ENCODE results near the gene PTPRT. TPM values are rescaled to one million over a fixed set of nuclear protein-coding genes. Genes with fewer than 3 reads are reported as not detected.

PTPRT gene
- total and polyA plus RNA-seq, 2 donors, result 0.09 to 1.9 TPM

DNA sequence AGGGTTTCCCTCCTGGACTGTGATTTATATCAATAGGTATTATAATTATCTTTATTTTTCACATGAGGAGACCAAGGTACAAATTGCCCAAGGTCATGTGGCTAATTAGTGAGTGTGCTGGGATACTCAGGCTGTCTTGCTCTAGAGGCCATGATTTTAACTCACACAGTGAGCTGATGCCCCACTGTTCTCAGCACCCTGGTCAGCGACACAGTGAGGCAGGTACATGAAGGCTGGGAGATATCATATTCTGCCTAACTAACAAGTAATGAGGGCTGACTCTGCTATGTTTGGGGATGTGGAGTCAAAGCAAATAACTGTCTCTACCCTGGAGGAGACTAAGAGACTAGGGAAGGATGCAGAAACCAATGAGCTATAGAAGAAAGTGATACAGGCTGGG is 501.1 kb downstream of the PTPRT start:
- 48% methylated on average over 1 of the region's 1 CpG for WGBS
- Histone ChIP-seq H3K27ac (ENCODE audit: low read depth) (no peak overlapping the region), H3K36me3 (ENCODE audit: insufficient read depth) (no peaks in the 10 kb centered on the region), H3K4me1 (ENCODE audit: insufficient read depth) (no peaks in the 10 kb centered on the region), H3K4me3 (ENCODE audit: low read depth, low read length) (no peak overlapping the region)
- no peak for DNase-seq (ENCODE audit: extremely low spot score)

DNA sequence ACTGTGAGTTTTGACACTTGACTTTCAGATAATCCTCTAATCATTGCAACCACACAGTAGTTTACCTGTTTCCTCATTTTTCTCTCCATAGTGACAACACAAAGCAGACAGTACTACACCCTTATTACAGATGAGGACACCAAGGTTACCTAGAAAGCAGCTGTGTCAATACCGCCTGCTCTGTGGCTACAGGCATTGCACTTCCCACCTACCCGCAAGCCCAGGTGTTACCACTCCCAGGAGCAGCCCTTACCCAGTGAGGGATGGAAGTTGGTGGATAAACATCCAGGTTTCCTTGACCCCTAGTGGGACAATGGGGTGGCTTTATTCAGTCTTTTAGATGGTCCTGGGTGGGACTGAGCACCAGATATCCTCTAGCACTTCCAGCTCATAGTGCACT is 503.6 kb downstream of the PTPRT start:
- WGBS, result 93% methylated on average over 2 of the region's 2 CpGs
- DNase-seq (ENCODE audit: extremely low spot score), result no peak
- H3K4me1 ChIP-seq (ENCODE audit: insufficient read depth), result no peaks in the 10 kb centered on the region
- H3K4me3 ChIP-seq (ENCODE audit: low read depth, low read length), result no peak overlapping the region
- H3K36me3 ChIP-seq (ENCODE audit: insufficient read depth), result no peaks in the 10 kb centered on the region
- H3K27ac ChIP-seq (ENCODE audit: low read depth), result no peak overlapping the region

DNA sequence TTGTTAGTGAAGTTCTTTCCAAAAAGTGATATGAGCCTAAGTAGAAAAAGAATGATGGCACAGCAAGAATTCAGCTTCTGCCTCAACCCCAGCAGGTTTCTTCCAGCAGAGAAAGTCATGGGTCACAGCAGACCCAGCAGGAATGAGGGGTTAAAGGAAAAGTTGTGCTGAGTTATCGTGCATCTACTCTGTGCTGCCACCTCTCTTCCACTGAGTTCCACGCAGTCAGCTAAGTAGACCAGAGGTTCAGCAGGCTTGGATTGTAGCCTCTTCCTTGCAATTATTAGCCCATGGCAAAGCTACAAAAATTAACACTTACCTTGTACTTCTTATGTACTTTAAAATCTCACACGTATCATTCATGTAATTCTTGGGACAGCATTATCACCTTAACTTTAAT is 510.8 kb downstream of the PTPRT start:
- no peaks in the 10 kb centered on the region for H3K36me3 ChIP-seq (ENCODE audit: insufficient read depth)
- no peaks in the 10 kb centered on the region for H3K4me1 ChIP-seq (ENCODE audit: insufficient read depth)
- H3K27ac ChIP-seq (ENCODE audit: low read depth), result no peak overlapping the region
- H3K4me3 ChIP-seq (ENCODE audit: low read depth, low read length), result no peak overlapping the region
- 39% methylated on average over 3 of the region's 3 CpGs for WGBS
- DNase-seq (ENCODE audit: extremely low spot score), result no peak

DNA sequence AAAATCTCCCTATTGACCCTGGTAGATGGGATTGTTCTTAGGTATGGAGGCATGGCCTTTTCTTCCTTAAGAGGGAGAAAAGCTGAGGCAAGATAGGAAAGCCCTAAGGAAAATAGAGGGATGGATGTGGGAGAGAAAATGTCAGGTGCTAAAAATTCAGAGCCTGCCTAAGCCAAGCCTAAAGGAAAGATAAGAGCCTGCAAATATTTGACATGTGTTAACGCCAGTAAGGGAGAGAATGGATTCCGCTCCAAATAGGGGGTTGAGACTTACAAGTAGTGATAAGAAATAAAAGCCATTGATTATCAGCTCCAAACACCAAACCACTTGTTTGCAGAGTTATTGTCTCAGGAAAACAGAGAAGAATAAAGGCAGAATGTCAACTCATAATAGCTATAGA is 533.6 kb downstream of the PTPRT start:
- H3K27ac ChIP-seq (ENCODE audit: low read depth), result no peak overlapping the region
- no peaks in the 10 kb centered on the region for H3K36me3 ChIP-seq (ENCODE audit: insufficient read depth)
- no peak for DNase-seq (ENCODE audit: extremely low spot score)
- H3K4me3 ChIP-seq (ENCODE audit: low read depth, low read length), result no peak overlapping the region
- H3K4me1 ChIP-seq (ENCODE audit: insufficient read depth), result no peaks in the 10 kb centered on the region
- 68% methylated on average over 2 of the region's 2 CpGs for WGBS

DNA sequence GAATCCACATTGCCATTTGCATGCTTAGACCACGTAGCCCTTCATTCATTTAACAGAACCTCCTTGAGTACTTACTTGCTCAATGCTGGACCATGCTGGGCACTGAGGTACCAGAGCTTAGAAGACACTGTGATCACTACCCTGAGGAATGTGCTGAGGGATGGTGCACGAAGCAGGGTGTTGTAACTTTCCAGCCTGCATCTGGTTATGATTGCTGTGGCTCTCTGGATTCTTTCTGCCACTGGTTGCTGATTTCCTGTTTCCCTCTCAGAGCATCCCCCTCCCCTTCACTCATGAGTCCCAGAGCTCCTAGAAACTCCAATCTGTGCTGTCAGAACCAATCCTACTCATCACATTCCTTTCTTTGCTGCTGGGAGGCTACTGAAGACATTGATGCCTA is 537.4 kb downstream of the PTPRT start:
- H3K4me3 ChIP-seq (ENCODE audit: low read depth, low read length), result no peak overlapping the region
- DNase-seq (ENCODE audit: extremely low spot score), result no peak
- H3K36me3 ChIP-seq (ENCODE audit: insufficient read depth), result no peaks in the 10 kb centered on the region
- no peaks in the 10 kb centered on the region for H3K4me1 ChIP-seq (ENCODE audit: insufficient read depth)
- H3K27ac ChIP-seq (ENCODE audit: low read depth), result no peak overlapping the region
- WGBS, result 42% methylated on average over 2 of the region's 2 CpGs

DNA sequence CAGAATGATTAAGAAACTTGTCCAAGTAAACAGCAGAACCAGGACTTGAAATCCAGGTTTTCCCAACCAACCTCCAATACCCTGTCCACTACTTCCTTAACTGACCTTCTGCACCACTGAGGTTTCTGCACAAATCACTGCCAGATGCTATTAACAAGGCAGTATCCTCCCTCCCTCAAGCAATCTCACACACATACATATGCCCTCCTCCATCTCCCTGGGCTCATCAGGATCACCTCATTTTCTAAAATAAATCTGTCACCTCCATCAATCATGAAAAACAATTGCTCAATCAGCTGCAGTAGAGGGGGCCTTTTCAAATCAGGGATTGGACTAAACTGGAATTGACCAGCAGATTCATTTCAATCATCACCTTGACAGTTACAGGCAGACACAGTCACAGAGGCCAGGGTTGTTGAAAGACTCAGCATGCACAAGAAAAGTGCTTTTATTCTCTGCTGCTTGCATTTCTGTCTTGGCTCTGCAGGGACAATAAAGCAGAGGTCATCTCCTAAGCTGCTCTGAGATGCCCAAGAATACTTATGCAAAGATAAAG is 539.4 kb downstream of the PTPRT start:
- Histone ChIP-seq H3K4me3 (ENCODE audit: low read depth, low read length) (no peak overlapping the region), H3K27ac (ENCODE audit: low read depth) (no peak overlapping the region), H3K4me1 (ENCODE audit: insufficient read depth) (no peaks in the 10 kb centered on the region), H3K36me3 (ENCODE audit: insufficient read depth) (no peaks in the 10 kb centered on the region)
- DNase-seq (ENCODE audit: extremely low spot score), result no peak

DNA sequence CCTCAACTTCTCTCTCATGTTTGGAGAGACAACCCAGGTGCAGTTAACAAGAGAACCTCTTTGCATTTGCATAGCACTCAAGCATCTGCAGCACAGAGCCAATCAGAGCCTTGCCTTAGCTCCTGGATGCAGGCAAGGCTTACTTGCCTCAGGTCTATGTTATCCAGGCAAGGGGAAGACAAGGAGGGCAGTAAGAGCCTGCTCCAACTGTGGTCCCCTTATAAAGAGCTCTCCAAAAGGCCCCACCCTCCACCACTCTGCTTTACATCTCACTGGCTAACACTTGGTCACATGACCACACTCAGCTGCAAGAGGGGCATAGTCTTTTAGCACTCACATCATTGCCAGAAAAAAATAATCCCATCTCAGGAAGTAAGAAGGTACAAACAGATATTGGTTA is 540.0 kb downstream of the PTPRT start:
- no peaks in the 10 kb centered on the region for H3K36me3 ChIP-seq (ENCODE audit: insufficient read depth)
- no peak overlapping the region for H3K27ac ChIP-seq (ENCODE audit: low read depth)
- no peak overlapping the region for H3K4me3 ChIP-seq (ENCODE audit: low read depth, low read length)
- no peaks in the 10 kb centered on the region for H3K4me1 ChIP-seq (ENCODE audit: insufficient read depth)
- no peak for DNase-seq (ENCODE audit: extremely low spot score)

DNA sequence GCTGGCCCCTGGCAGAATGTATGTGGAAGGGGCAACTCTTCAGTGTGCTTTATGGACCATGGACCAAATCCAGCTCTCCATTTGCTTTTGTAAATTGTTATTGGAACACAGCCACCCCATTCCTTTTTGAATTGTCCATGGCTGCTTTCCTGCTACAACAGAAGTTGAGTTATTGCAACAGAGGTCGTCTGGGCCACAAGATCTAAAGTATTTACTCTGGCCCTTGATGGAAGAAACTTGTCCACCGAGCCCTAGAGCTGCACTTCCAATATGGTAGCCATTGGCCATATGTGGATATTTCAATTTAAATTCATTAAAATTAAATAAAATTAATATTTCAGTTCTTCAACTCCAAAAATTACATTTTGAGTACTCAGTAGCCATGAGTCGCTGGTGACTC is 543.5 kb downstream of the PTPRT start:
- Histone ChIP-seq H3K4me3 (ENCODE audit: low read depth, low read length) (no peak overlapping the region), H3K36me3 (ENCODE audit: insufficient read depth) (no peaks in the 10 kb centered on the region), H3K4me1 (ENCODE audit: insufficient read depth) (no peaks in the 10 kb centered on the region), H3K27ac (ENCODE audit: low read depth) (no peak overlapping the region)
- WGBS, result 61% methylated on average over 3 of the region's 3 CpGs
- DNase-seq (ENCODE audit: extremely low spot score), result no peak

DNA sequence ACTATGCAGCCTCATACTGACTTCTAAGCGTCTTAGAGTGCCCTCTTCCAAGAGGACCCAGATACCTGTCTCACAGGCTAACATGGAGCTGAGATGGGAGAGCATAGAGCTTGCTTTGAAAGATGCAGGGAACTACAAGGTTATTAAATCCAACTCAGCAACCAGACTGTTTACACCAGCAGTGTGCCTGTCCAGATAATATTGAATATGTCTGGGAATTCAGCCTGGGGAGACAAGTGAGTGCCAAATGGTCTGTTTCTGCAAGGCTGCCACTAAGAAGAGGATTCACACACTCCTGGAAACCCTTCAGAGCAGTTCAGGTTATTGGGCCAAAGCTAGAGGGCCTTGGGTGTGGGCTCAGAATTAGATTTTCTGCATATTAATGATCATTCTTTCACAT is 547.8 kb downstream of the PTPRT start:
- no peaks in the 10 kb centered on the region for H3K36me3 ChIP-seq (ENCODE audit: insufficient read depth)
- H3K4me3 ChIP-seq (ENCODE audit: low read depth, low read length), result no peak overlapping the region
- DNase-seq (ENCODE audit: extremely low spot score), result no peak
- no peak overlapping the region for H3K27ac ChIP-seq (ENCODE audit: low read depth)
- WGBS, result 49% methylated on average over 1 of the region's 1 CpG
- no peaks in the 10 kb centered on the region for H3K4me1 ChIP-seq (ENCODE audit: insufficient read depth)

DNA sequence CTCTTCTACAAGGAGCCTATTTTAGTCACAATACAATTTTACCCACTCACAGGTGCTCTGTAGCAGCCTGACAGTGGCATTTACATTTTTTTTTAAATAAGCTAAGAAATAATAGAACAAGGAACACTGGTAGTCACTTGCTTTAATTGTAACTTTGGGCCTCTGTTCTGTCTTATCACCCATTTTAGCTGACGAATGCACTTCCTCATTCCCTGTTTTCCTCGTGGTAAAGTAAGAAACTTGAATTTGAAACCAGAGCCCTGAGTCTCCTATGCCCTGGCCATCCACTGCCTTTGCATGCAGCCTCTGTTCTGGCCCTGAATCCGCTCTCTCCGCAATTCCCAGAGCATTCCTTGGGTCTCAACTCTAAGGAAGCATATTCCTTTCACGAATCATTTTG is 550.6 kb downstream of the PTPRT start:
- Histone ChIP-seq H3K4me3 (ENCODE audit: low read depth, low read length) (no peak overlapping the region), H3K36me3 (ENCODE audit: insufficient read depth) (no peaks in the 10 kb centered on the region), H3K27ac (ENCODE audit: low read depth) (no peak overlapping the region), H3K4me1 (ENCODE audit: insufficient read depth) (no peaks in the 10 kb centered on the region)
- 71% methylated on average over 5 of the region's 5 CpGs for WGBS
- DNase-seq (ENCODE audit: extremely low spot score), result no peak

DNA sequence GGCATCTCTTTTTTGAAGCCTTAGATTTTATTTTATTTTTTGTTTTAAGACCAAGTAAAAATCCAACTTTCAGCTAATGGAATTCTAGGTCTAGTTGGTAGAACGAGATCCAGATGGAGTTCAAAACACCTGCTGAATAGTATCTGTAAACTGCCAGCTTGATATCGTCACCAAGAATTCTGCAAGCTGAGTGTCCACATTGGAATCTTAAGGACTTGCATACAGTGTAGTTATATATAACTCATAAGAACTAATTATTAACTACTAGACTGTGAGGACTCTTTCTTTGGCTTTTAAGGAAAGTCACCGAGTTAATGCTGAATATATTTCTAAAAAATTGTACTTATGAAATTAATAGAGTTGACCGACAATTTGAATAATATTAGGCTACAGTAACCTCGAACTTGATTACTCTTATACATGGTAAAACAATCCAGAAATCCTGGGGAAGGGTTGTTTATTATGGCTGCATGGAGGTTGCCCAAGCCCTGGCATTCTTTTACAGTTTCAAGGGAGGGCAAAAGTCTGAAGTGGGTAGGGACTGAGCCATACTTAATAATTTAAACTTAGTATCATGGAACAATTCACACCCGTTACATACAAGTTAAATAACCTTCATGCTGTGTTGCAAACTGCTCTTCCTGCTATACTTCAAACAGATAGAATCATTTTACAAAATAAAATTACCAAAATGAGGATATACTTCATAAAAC is 553.9 kb downstream of the PTPRT start:
- Histone ChIP-seq H3K4me1 (ENCODE audit: insufficient read depth) (no peaks in the 10 kb centered on the region), H3K27ac (ENCODE audit: low read depth) (no peak overlapping the region), H3K4me3 (ENCODE audit: low read depth, low read length) (no peak overlapping the region), H3K36me3 (ENCODE audit: insufficient read depth) (no peaks in the 10 kb centered on the region)
- no peak for DNase-seq (ENCODE audit: extremely low spot score)
- 81% methylated on average over 6 of the region's 6 CpGs for WGBS

DNA sequence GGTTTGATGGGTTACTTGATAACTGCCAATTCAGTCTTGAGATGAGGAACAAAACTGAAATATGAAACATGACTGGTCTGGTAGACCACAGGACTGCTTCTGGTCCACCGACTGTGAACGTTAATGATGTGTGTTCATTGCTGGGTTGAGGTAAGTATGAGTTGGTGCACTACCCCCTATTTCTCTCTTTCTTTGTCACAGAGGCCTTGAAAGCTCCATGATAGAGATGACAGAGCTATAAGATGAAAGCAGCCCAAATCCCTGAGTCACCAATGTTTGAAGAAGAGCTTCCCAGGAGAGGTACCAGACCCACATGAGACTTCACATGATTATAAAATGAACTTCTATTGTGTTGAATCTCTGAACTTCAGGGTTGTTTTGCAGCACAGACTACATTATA is 555.5 kb downstream of the PTPRT start:
- DNase-seq (ENCODE audit: extremely low spot score), result no peak
- Histone ChIP-seq H3K36me3 (ENCODE audit: insufficient read depth) (no peaks in the 10 kb centered on the region), H3K27ac (ENCODE audit: low read depth) (no peak overlapping the region), H3K4me3 (ENCODE audit: low read depth, low read length) (no peak overlapping the region), H3K4me1 (ENCODE audit: insufficient read depth) (no peaks in the 10 kb centered on the region)
- 91% methylated on average over 2 of the region's 2 CpGs for WGBS

DNA sequence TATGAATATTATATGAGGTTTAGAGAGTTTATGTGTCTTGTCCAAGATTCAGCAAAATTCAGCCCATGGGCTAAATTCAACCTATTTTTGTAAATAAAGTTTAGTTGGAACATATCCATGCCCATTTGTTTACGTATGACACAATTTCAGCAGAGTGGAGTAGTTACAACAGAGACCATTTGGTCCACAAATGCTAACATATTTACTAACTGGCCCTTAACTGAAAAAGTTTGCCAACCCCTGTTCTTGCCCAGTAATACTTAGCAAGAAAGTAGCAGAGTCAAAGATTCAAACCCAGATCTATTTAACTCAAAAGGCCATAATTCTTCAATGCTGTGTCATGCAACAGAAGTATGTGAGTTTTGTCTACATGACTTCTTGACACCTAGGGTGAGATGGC is 561.0 kb downstream of the PTPRT start:
- no peak overlapping the region for H3K4me3 ChIP-seq (ENCODE audit: low read depth, low read length)
- WGBS, result 73% methylated on average over 1 of the region's 1 CpG
- H3K4me1 ChIP-seq (ENCODE audit: insufficient read depth), result no peaks in the 10 kb centered on the region
- no peak overlapping the region for H3K27ac ChIP-seq (ENCODE audit: low read depth)
- H3K36me3 ChIP-seq (ENCODE audit: insufficient read depth), result no peaks in the 10 kb centered on the region
- DNase-seq (ENCODE audit: extremely low spot score), result no peak

DNA sequence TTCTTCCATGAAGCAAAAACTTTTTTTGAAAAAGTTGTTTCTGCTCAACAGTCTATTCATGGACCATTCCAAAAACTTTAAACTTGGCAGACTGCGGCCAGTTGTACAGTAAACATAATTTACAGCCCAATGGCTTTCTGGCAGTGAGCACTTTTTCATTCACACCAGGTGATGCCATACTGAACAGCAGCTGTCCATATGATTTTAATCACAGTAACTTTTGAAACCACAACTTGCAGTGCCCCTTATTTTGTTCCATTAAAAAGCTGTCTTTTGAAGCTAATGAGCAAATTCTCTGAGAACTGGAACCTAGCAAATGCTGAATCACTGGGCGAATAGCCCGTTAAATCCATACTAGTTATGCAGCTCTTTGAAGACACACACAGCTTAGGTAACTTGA is 576.6 kb downstream of the PTPRT start:
- Histone ChIP-seq H3K36me3 (ENCODE audit: insufficient read depth) (no peaks in the 10 kb centered on the region), H3K4me3 (ENCODE audit: low read depth, low read length) (no peak overlapping the region), H3K27ac (ENCODE audit: low read depth) (no peak overlapping the region), H3K4me1 (ENCODE audit: insufficient read depth) (no peaks in the 10 kb centered on the region)
- WGBS, result 40% methylated on average over 3 of the region's 3 CpGs
- DNase-seq (ENCODE audit: extremely low spot score), result no peak

Measured in urinary bladder (tissue), 4 donors.